Testis (tissue), 3 donors: ENCODE measurements around the gene NUTF2. TPM values are rescaled to one million over a fixed set of nuclear protein-coding genes. Genes with fewer than 3 reads are reported as not detected.

ENCODE experiments used
- DNase-seq: peaks from one replicate; pipeline ENCODE4 v3.0.0-alpha.2; 2019
- H3K27ac ChIP-seq, 2 donors: fragments of 200-600 bp; sonication (generic); one replicate each; pipeline ENCODE4 v1.5.1; 2019
- H3K27me3 ChIP-seq: fragments of 200-600 bp; sonication (generic); one replicate; pipeline ENCODE4 v1.5.1; 2019
- H3K36me3 ChIP-seq: fragments of 200-600 bp; sonication (generic); one replicate; pipeline ENCODE4 v1.5.1; 2017; ENCODE audit warnings: low read depth; ENCODE audit errors: missing control alignments
- H3K4me1 ChIP-seq: fragments of 200-600 bp; sonication (generic); one replicate; pipeline ENCODE4 v1.5.1; 2019
- H3K4me3 ChIP-seq, 2 donors: fragments of 200-600 bp; sonication (generic); one replicate each; pipeline ENCODE4 v1.5.1; 2017 to 2019
- H3K9me3 ChIP-seq: fragments of 200-600 bp; sonication (generic); one replicate; pipeline ENCODE4 v1.5.1; 2017
- CTCF ChIP-seq, 3 experiments: fragments of 450-650 bp in 2 of 3; fragments of 200-600 bp in 1 of 3; sonication (generic) in 1 of 3; IDR thresholded peaks; one replicate each; pipeline ENCODE4 v1.5.1; 2016 to 2019; ENCODE audit warnings: antibody characterized with exemption in 3 of 3, mild to moderate bottlenecking in 2 of 3, moderate library complexity in 1 of 3
- POLR2A ChIP-seq: fragments of 450-650 bp; IDR thresholded peaks from one replicate; pipeline ENCODE4 v1.6.1; 2017; ENCODE audit warnings: antibody characterized with exemption, mild to moderate bottlenecking, moderate library complexity
- WGBS, 2 donors: methylation state at CpG; one replicate each; pipeline ENCODE4 v1.1.5; 2018; 5-methylcytosine and 5-hydroxymethylcytosine counted together
- intact Hi-C: fragments of 100-400 bp; cut with DNase I; formaldehyde crosslinking; loops from one replicate; pipeline ENCODE4 v1.15.1; 2023; ENCODE audit warnings: low total_unique reads
- polyA plus RNA-seq: library from polyadenylated mRNA; stranded (reverse); fragments of 350-450 nt; fragmentation: Illumina TruSeq; extraction: RNeasy Lipid Tissue Mini Kit (QIAGEN cat#74804); gene quantifications from one replicate; pipeline ENCODE4 v1.2.3, GENCODE V29; 2014; ENCODE audit warnings: low read depth, low replicate concordance; ENCODE audit not compliant: insufficient read depth
- small RNA-seq, 2 donors: library from RNA; depleted of rRNA; stranded (forward); fragments of <200 nt; gene quantifications; one replicate each; pipeline ENCODE3, GENCODE V24; 2016
- total RNA-seq, 2 donors: library from RNA; depleted of rRNA; stranded (reverse); fragments of >200 nt; gene quantifications; one replicate each; pipeline ENCODE4 v1.2.3, GENCODE V29; 2016

NUTF2 gene
- total and polyA plus RNA-seq, 3 donors from 2014 or later, result 121 to 297 (median 239) TPM

DNA sequence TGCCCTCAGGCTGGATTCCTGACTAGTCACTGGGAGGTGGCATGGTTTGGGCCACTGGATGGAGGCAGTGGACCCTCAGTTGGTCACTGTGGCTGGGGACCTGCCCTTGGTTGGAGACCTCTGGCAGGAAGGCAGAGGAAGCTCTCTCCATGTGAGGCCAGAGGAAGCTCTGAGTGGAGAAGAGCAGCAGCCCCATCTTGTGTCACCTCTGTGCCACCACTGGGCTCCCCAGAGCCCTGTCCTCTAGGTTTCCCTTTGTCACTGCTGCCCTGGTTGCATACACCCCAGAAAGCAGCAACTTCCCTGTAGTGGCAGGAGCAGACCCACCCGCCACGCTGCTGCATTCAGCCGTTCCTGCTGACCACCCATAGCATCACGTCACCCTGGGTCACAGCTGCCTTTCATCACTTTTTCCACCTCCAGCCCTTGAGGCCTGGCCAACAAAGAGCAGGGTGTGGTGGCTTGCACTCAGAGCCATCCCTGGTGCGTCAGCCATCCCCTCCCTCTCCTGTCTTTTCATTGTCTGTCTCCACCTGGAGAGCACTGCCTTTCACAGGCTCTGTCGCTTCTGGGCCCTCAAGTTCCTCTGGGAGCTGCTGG, 73.0 kb downstream of the NUTF2 start:
- Histone ChIP-seq H3K4me1 (peaks cover 13% of the 10 kb centered on the region), H3K36me3 (no peaks in the 10 kb centered on the region), H3K4me3 (no peak overlapping the region), H3K9me3 (no peaks in the 10 kb centered on the region), H3K27me3 (no peaks in the 10 kb centered on the region), H3K27ac (no peak overlapping the region)
- intact Hi-C loops, result loop anchor here (10.0 kb wide), 1 partner anchor 125 kb away; no protein-coding TSS in a partner anchor
- 83 to 86% methylated on average over 6 of the region's 6 CpGs for WGBS, 2 donors
- TF ChIP-seq CTCF (IDR thresholded peaks at IDR 0.05) (no peak), POLR2A (no peak)
- DNase-seq, result no peak

Small RNA genes lying within 50 kb of the gene (small RNA-seq; reads per million reads assigned to genes)
- 0 reads per million in 2 donors for gene AC040162.2
- gene NRN1L, result 0 reads per million in 2 donors

Other genes starting within 250 kb of the NUTF2 start
- 1 to 10 TPM; 5.6 to 7.9 TPM for gene CARMIL2, start 201.8 kb upstream of the NUTF2 start, total RNA-seq
- gene CARMIL2, start 201.8 kb upstream of the NUTF2 start, polyA plus RNA-seq, result 3.1 TPM
- gene ACD, start 186.7 kb upstream of the NUTF2 start, total RNA-seq, result 10 to 100 TPM; 44.7 to 48.3 TPM
- 40.3 TPM for gene ACD, start 186.7 kb upstream of the NUTF2 start, polyA plus RNA-seq
- gene PARD6A, start 186.0 kb upstream of the NUTF2 start, total RNA-seq, result 10 to 100 TPM; 30.0 to 80.1 TPM
- gene PARD6A, start 186.0 kb upstream of the NUTF2 start, polyA plus RNA-seq, result 35.4 TPM
- 10 to 100 TPM; 37.7 to 47.5 TPM for gene ENKD1, start 180.2 kb upstream of the NUTF2 start, total RNA-seq
- gene ENKD1, start 180.2 kb upstream of the NUTF2 start, polyA plus RNA-seq, result 53.3 TPM
- 10 to 100 TPM; 38.7 to 43.4 TPM for gene C16orf86, start 180.1 kb upstream of the NUTF2 start, total RNA-seq
- gene C16orf86, start 180.1 kb upstream of the NUTF2 start, polyA plus RNA-seq, result 77.9 TPM
- 10 to 100 TPM; 18.0 to 20.4 TPM for gene GFOD2, start 127.6 kb upstream of the NUTF2 start, total RNA-seq
- 23.0 TPM for gene GFOD2, start 127.6 kb upstream of the NUTF2 start, polyA plus RNA-seq
- 10 to 100 TPM; 23.0 to 25.2 TPM for gene RANBP10, start 40.4 kb upstream of the NUTF2 start, total RNA-seq
- gene RANBP10, start 40.4 kb upstream of the NUTF2 start, polyA plus RNA-seq, result 23.5 TPM
- 10 to 100 TPM; 31.3 to 40.4 TPM for gene TSNAXIP1, start 40.0 kb upstream of the NUTF2 start, total RNA-seq
- 93.7 TPM for gene TSNAXIP1, start 40.0 kb upstream of the NUTF2 start, polyA plus RNA-seq
- 10 to 100 TPM; 56.8 to 59.7 TPM for gene THAP11, start 4.6 kb upstream of the NUTF2 start, total RNA-seq
- gene THAP11, start 4.6 kb upstream of the NUTF2 start, polyA plus RNA-seq, result 24.0 TPM
- gene CENPT, start 760 bp downstream of the NUTF2 start, total RNA-seq, result 100 to 1,000 TPM; 115 to 154 TPM
- 108 TPM for gene CENPT, start 760 bp downstream of the NUTF2 start, polyA plus RNA-seq
- gene EDC4, start 26.1 kb downstream of the NUTF2 start, total RNA-seq, result 100 to 1,000 TPM; 106 to 107 TPM
- 96.7 TPM for gene EDC4, start 26.1 kb downstream of the NUTF2 start, polyA plus RNA-seq
- gene NRN1L, start 38.0 kb downstream of the NUTF2 start, total RNA-seq, result 1 to 10 TPM; 4.2 to 8.1 TPM
- gene NRN1L, start 38.0 kb downstream of the NUTF2 start, polyA plus RNA-seq, result 2.9 TPM
- gene PSKH1, start 46.3 kb downstream of the NUTF2 start, total RNA-seq, result 10 to 100 TPM; 47.7 to 50.5 TPM
- 66.8 TPM for gene PSKH1, start 46.3 kb downstream of the NUTF2 start, polyA plus RNA-seq
- gene CTRL, start 84.9 kb downstream of the NUTF2 start, total RNA-seq, result 1 to 10 TPM in 1 of 2 donors, under 1 TPM in 1; 0.62 to 1.7 TPM
- 0.36 TPM for gene CTRL, start 84.9 kb downstream of the NUTF2 start, polyA plus RNA-seq
- gene PSMB10, start 89.9 kb downstream of the NUTF2 start, total RNA-seq, result 10 to 100 TPM; 13.2 to 14.2 TPM
- 49.1 TPM for gene PSMB10, start 89.9 kb downstream of the NUTF2 start, polyA plus RNA-seq
- gene LCAT, start 97.2 kb downstream of the NUTF2 start, total RNA-seq, result 10 to 100 TPM; 20.6 to 25.3 TPM
- 12.9 TPM for gene LCAT, start 97.2 kb downstream of the NUTF2 start, polyA plus RNA-seq
- gene SLC12A4, start 121.7 kb downstream of the NUTF2 start, total RNA-seq, result 10 to 100 TPM; 64.3 to 68.4 TPM
- 46.7 TPM for gene SLC12A4, start 121.7 kb downstream of the NUTF2 start, polyA plus RNA-seq
- gene DPEP3, start 133.6 kb downstream of the NUTF2 start, total RNA-seq, result 100 to 1,000 TPM; 127 to 138 TPM
- gene DPEP3, start 133.6 kb downstream of the NUTF2 start, polyA plus RNA-seq, result 61.0 TPM
- gene DPEP2, start 152.6 kb downstream of the NUTF2 start, total RNA-seq, result 1 to 10 TPM; 2.7 to 3.0 TPM
- 5.9 TPM for gene DPEP2, start 152.6 kb downstream of the NUTF2 start, polyA plus RNA-seq
- 1 to 10 TPM; 2.4 to 4.1 TPM for gene DPEP2NB, start 169.0 kb downstream of the NUTF2 start, total RNA-seq
- 3.2 TPM for gene DPEP2NB, start 169.0 kb downstream of the NUTF2 start, polyA plus RNA-seq
- gene DDX28, start 176.3 kb downstream of the NUTF2 start, total RNA-seq, result 10 to 100 TPM; 19.1 to 19.9 TPM
- 18.6 TPM for gene DDX28, start 176.3 kb downstream of the NUTF2 start, polyA plus RNA-seq
- 10 to 100 TPM; 24.6 to 32.4 TPM for gene DUS2, start 176.4 kb downstream of the NUTF2 start, total RNA-seq
- gene DUS2, start 176.4 kb downstream of the NUTF2 start, polyA plus RNA-seq, result 62.5 TPM
- 100 to 1,000 TPM in 1 of 2 donors, 10 to 100 TPM in 1; 94.7 to 115 TPM for gene NFATC3, start 238.4 kb downstream of the NUTF2 start, total RNA-seq
- 78.0 TPM for gene NFATC3, start 238.4 kb downstream of the NUTF2 start, polyA plus RNA-seq